CD4-positive, alpha-beta T cell treated with Interleukin-2 at 100 ng/mL for 4 hours (primary cell): Measurements from ENCODE around the gene VPS37D.
"Not testable (repeated sequence)": the region's sequence is repeated elsewhere in the genome, so short reads cannot be mapped to it uniquely, and the experiment has no call there.

ENCODE experiments used
- DNase-seq: peaks from one replicate; pipeline ENCODE4 v3.0.0-alpha.2; 2020; ENCODE audit warnings: low spot score

Gene VPS37D

GRCh38 chr7:73667344-73668102, at the start of gene VPS37D:
TSS of gene VPS37D (plus strand) at chr7:73667831. CDS start at chr7:73667959, 128 bp downstream.
- DNase-seq: peak; percentile 93

- DNase-seq: no peak
These were observed 49.1 kb upstream of the VPS37D start for GRCh38 chr7:73618538-73618937.

GRCh38 chr7:73619394-73619793, 48.2 kb upstream of the VPS37D start:
- DNase-seq: not testable (repeated sequence)

GRCh38 chr7:73621168-73622063, 46.2 kb upstream of the VPS37D start:
- no peak for DNase-seq

- DNase-seq: no peak
These were observed 45.1 kb upstream of the VPS37D start for GRCh38 chr7:73622527-73622908.

- no peak for DNase-seq
These were observed 44.5 kb upstream of the VPS37D start for GRCh38 chr7:73622909-73623797.

GRCh38 chr7:73623798-73624668, 43.6 kb upstream of the VPS37D start, which contains the start of gene MLXIPL:
TSS of gene MLXIPL (minus strand) at chr7:73624522. CDS start at chr7:73624492, 30 bp downstream.
- peak; percentile 26 for DNase-seq

GRCh38 chr7:73624669-73625001, 43.0 kb upstream of the VPS37D start:
- DNase-seq: no peak

- no peak for DNase-seq
These were observed 42.4 kb upstream of the VPS37D start for GRCh38 chr7:73625276-73625675.

- DNase-seq: no peak
These were observed 40.8 kb upstream of the VPS37D start for GRCh38 chr7:73626814-73627213.

GRCh38 chr7:73628504-73628903, 39.1 kb upstream of the VPS37D start:
- no peak for DNase-seq

GRCh38 chr7:73631558-73631957, 36.1 kb upstream of the VPS37D start:
- DNase-seq: no peak

- DNase-seq: no peak
These were observed 34.3 kb upstream of the VPS37D start for GRCh38 chr7:73633323-73633722.

GRCh38 chr7:73633844-73634243, 33.8 kb upstream of the VPS37D start:
- DNase-seq: no peak

GRCh38 chr7:73635428-73636200, 32.0 kb upstream of the VPS37D start:
- no peak for DNase-seq

GRCh38 chr7:73638911-73639310, 28.7 kb upstream of the VPS37D start:
- no peak for DNase-seq

- DNase-seq: no peak
These were observed 24.8 kb upstream of the VPS37D start for GRCh38 chr7:73642834-73643233.

GRCh38 chr7:73644688-73645286, 22.8 kb upstream of the VPS37D start:
- no peak for DNase-seq

- DNase-seq: no peak
These were observed 21.9 kb upstream of the VPS37D start for GRCh38 chr7:73645643-73646174.
